GM23338 (cell line): ENCODE results near the gene MEMO1. TPM values are rescaled to one million over a fixed set of nuclear protein-coding genes. Genes with fewer than 3 reads are reported as not detected.

ENCODE experiments used
- ATAC-seq: fragments of 200-7000 bp; cut with Tn5 transposase; 3 replicates; pipeline ENCODE4 v1.9.1; 2020
- DNase-seq: peaks from one replicate; pipeline ENCODE4 v3.0.0-alpha.2; 2015; ENCODE audit warnings: low spot score
- H2AFZ ChIP-seq: fragments of 200-600 bp; sonication (generic); 2 replicates; pipeline ENCODE4 v1.8.0; 2016; ENCODE audit warnings: antibody characterized with exemption, mild to moderate bottlenecking, moderate library complexity
- H3F3A ChIP-seq: fragments of 200-600 bp; sonication (generic); replicated peaks from 2 replicates; pipeline ENCODE4 v1.8.0; 2017; ENCODE audit warnings: antibody characterized with exemption, mixed run types, low read depth
- H3K27ac ChIP-seq: fragments of 200-600 bp; sonication (generic); 2 replicates; pipeline ENCODE4 v1.6.1; 2016; ENCODE audit warnings: low read depth
- H3K27me3 ChIP-seq: fragments of 200-600 bp; sonication (generic); 2 replicates; pipeline ENCODE4 v1.8.0; 2016; ENCODE audit warnings: mild to moderate bottlenecking, mixed run types, moderate library complexity; ENCODE audit not compliant: insufficient read depth
- H3K36me3 ChIP-seq: fragments of 200-600 bp; sonication (generic); 2 replicates; pipeline ENCODE4 v1.8.0; 2016; ENCODE audit warnings: mild to moderate bottlenecking; ENCODE audit not compliant: insufficient read depth
- H3K4me1 ChIP-seq: fragments of 200-600 bp; sonication (generic); 2 replicates; pipeline ENCODE4 v1.8.0; 2016; ENCODE audit warnings: mild to moderate bottlenecking, moderate library complexity; ENCODE audit not compliant: insufficient read depth
- H3K4me2 ChIP-seq: fragments of 200-600 bp; sonication (generic); 2 replicates; pipeline ENCODE4 v1.7.1; 2017; ENCODE audit warnings: mixed run types
- H3K4me3 ChIP-seq: fragments of 200-600 bp; sonication (generic); 2 replicates; pipeline ENCODE4 v1.6.1; 2016; ENCODE audit warnings: mixed run types
- H3K79me2 ChIP-seq: fragments of 200-600 bp; sonication (generic); replicated peaks from 2 replicates; pipeline ENCODE4 v1.8.0; 2017; ENCODE audit warnings: mild to moderate bottlenecking; ENCODE audit not compliant: insufficient read depth
- H3K9me2 ChIP-seq: fragments of 200-600 bp; sonication (generic); 2 replicates; pipeline ENCODE4 v1.8.0; 2017; ENCODE audit not compliant: insufficient read depth
- H4K20me1 ChIP-seq: fragments of 200-600 bp; sonication (generic); replicated peaks from 2 replicates; pipeline ENCODE4 v1.8.0; 2017; ENCODE audit warnings: mild to moderate bottlenecking; ENCODE audit not compliant: insufficient read depth
- H3K27ac Mint-ChIP-seq: 2 replicates; pipeline ENCODE4 v1.8.0; 2020; ENCODE audit warnings: inconsistent platforms, mild to moderate bottlenecking, moderate library complexity, mixed read lengths
- H3K27me3 Mint-ChIP-seq: 3 replicates; pipeline ENCODE4 v1.8.0; 2022; ENCODE audit warnings: low read depth, mild to moderate bottlenecking, moderate library complexity, mixed read lengths, inconsistent platforms; ENCODE audit not compliant: insufficient read depth, poor library complexity
- H3K36me3 Mint-ChIP-seq: 3 replicates; pipeline ENCODE4 v1.8.0; 2021; ENCODE audit warnings: low read depth, mild to moderate bottlenecking, inconsistent platforms, moderate library complexity, mixed read lengths
- H3K4me1 Mint-ChIP-seq: 3 replicates; pipeline ENCODE4 v1.8.0; 2020; ENCODE audit warnings: mild to moderate bottlenecking, inconsistent platforms, mixed read lengths
- H3K4me3 Mint-ChIP-seq: 3 replicates; pipeline ENCODE4 v1.8.0; 2021; ENCODE audit warnings: moderate library complexity, mild to moderate bottlenecking, inconsistent platforms, mixed read lengths
- H3K9me3 Mint-ChIP-seq: 3 replicates; pipeline ENCODE4 v1.8.0; 2020; ENCODE audit warnings: moderate library complexity, mild to moderate bottlenecking, inconsistent platforms, mixed read lengths
- CREB1 ChIP-seq: fragments of 250-450 bp; sonication (Bioruptor Pico); IDR thresholded peaks from 2 replicates; pipeline ENCODE4 v1.5.0; 2020; ENCODE audit warnings: low read depth, mild to moderate bottlenecking, moderate library complexity
- EZH2 ChIP-seq: fragments of 200-600 bp; sonication (generic); IDR thresholded peaks from one replicate; pipeline ENCODE4 v1.8.0; 2017; ENCODE audit warnings: antibody characterized with exemption, mild to moderate bottlenecking, low read depth; ENCODE audit not compliant: unreplicated experiment
- EZH2phosphoT487 ChIP-seq: fragments of 200-600 bp; sonication (generic); IDR thresholded peaks from one replicate; pipeline ENCODE4 v1.8.1; 2018; ENCODE audit warnings: antibody characterized with exemption; ENCODE audit not compliant: unreplicated experiment
- JUNB ChIP-seq: IDR thresholded peaks from one replicate; pipeline ENCODE4 v1.6.1; 2016; ENCODE audit warnings: antibody characterized with exemption; ENCODE audit not compliant: unreplicated experiment
- NANOG ChIP-seq: IDR thresholded peaks from 2 replicates; pipeline ENCODE4 v1.6.1; 2016; ENCODE audit warnings: antibody characterized with exemption, borderline replicate concordance
- POLR2AphosphoS5 ChIP-seq: IDR thresholded peaks from 2 replicates; pipeline ENCODE4 v1.6.1; 2016; ENCODE audit warnings: antibody characterized with exemption, low read depth
- ZNF114 ChIP-seq: fragments of 250-450 bp; sonication (Bioruptor Pico); IDR thresholded peaks from 2 replicates; pipeline ENCODE4 v1.5.0; 2020; ENCODE audit warnings: mild to moderate bottlenecking, moderate library complexity
- polyA plus RNA-seq: library from polyadenylated mRNA; unstranded; fragments of >200 nt; fragmentation: Nextera tagmentation; extraction: Ambion mirVana; gene quantifications from 2 replicates; pipeline ENCODE4 v1.2.1, GENCODE V29; 2016
- total RNA-seq: library from RNA; depleted of rRNA; stranded (reverse); fragments of >200 nt; shearing (Covaris generic); gene quantifications from 2 replicates; pipeline ENCODE4 v1.2.3, GENCODE V29; 2014
- TF ChIP-seq, protein P1 (sequence below): IDR thresholded peaks from 2 replicates; pipeline ENCODE4 v1.6.1; 2016; ENCODE audit warnings: antibody characterized with exemption
- TF ChIP-seq, protein P2 (sequence below), 2 experiments: fragments of 200-600 bp in 1 of 2; sonication (generic) in 1 of 2; conservative IDR thresholded peaks; 2 replicates each; pipeline versions ENCODE4 v1.5.1 to v1.6.1; 2016 to 2017; ENCODE audit warnings: antibody characterized with exemption in 2 of 2, low read depth in 2 of 2, mild to moderate bottlenecking in 2 of 2, moderate library complexity in 1 of 2

Gene MEMO1
- total and polyA plus RNA-seq, 2 experiments from 2014 or later: 39.1 to 67.0 TPM

DNA sequence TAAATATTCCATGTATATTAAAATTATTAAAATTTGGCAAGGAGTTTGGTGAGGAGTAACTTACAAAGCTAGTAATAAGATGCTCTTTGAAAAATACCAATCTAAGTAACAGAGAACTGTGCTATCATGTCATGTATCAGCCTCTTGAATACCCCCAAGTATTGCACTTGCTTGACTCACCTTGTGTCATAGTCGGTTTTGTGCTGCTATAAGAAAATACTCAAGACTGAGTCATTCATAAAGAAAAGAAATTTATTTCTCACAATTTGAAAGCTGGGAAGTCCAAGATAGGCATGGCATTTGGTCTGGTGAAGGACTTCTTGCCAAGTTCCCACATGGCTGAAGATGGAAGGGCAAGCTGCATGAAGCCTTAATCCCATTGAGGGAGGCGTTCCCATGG lies 179.2 kb downstream of the MEMO1 start:
- H2AFZ ChIP-seq: no peak overlapping the region
- H3K27me3 ChIP-seq: no peaks in the 10 kb centered on the region
- H3K9me2 ChIP-seq: peaks cover 3% of the 10 kb centered on the region; the same call in 1 of the 2 replicates
- no peaks in the 10 kb centered on the region for H3F3A ChIP-seq
- TF ChIP-seq, protein P1, sequence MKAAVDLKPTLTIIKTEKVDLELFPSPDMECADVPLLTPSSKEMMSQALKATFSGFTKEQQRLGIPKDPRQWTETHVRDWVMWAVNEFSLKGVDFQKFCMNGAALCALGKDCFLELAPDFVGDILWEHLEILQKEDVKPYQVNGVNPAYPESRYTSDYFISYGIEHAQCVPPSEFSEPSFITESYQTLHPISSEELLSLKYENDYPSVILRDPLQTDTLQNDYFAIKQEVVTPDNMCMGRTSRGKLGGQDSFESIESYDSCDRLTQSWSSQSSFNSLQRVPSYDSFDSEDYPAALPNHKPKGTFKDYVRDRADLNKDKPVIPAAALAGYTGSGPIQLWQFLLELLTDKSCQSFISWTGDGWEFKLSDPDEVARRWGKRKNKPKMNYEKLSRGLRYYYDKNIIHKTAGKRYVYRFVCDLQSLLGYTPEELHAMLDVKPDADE: no peak
- TF ChIP-seq, protein P2, sequence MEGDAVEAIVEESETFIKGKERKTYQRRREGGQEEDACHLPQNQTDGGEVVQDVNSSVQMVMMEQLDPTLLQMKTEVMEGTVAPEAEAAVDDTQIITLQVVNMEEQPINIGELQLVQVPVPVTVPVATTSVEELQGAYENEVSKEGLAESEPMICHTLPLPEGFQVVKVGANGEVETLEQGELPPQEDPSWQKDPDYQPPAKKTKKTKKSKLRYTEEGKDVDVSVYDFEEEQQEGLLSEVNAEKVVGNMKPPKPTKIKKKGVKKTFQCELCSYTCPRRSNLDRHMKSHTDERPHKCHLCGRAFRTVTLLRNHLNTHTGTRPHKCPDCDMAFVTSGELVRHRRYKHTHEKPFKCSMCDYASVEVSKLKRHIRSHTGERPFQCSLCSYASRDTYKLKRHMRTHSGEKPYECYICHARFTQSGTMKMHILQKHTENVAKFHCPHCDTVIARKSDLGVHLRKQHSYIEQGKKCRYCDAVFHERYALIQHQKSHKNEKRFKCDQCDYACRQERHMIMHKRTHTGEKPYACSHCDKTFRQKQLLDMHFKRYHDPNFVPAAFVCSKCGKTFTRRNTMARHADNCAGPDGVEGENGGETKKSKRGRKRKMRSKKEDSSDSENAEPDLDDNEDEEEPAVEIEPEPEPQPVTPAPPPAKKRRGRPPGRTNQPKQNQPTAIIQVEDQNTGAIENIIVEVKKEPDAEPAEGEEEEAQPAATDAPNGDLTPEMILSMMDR (conservative IDR thresholded peaks at IDR 0.05; ENCODE audit: low read depth in 2 of 2): no peak
- TF ChIP-seq CREB1 (no peak), EZH2 (no peak), NANOG (no peak)
- Mint-ChIP-seq H3K9me3 (peaks cover 34% of the 10 kb centered on the region), H3K27ac (no peak overlapping the region), H3K4me1 (no peaks in the 10 kb centered on the region), H3K27me3 (peaks cover 6% of the 10 kb centered on the region), H3K36me3 (no peaks in the 10 kb centered on the region), H3K4me3 (no peak overlapping the region)
- H3K4me3 ChIP-seq: no peak overlapping the region
- H3K79me2 ChIP-seq: no peaks in the 10 kb centered on the region
- DNase-seq: no peak
- H3K36me3 ChIP-seq: 0 out of 2 replicates have a peak, but pooled peaks cover 3% of the 10 kb centered on the region
- H3K27ac ChIP-seq: no peak overlapping the region
- H4K20me1 ChIP-seq: no peaks in the 10 kb centered on the region
- ATAC-seq: no peak
- no peak overlapping the region for H3K4me2 ChIP-seq
- H3K4me1 ChIP-seq: no peaks in the 10 kb centered on the region

DNA sequence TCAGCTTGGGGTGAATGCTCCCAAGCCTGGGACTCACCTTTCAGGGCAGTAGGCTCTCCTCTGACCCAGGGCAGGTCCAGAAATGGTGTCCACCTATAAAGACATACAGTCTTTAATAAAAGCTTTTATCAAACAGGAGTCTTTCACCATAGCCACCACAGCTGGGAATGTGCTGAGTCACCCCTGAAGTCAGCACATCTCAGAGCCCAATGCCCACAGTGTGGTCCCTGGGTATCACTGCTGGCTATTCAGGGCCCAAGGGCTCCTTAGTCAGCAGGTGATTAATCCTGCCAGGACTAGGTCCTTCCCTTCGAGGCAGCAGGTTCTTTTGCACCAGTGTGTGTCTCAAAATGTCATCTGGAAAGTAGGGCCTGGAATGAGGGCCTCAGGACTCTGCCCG lies 181.9 kb downstream of the MEMO1 start:
- 0 out of 2 replicates have a peak, but pooled peaks cover 3% of the 10 kb centered on the region for H3K36me3 ChIP-seq
- H3K4me2 ChIP-seq: no peak overlapping the region
- H4K20me1 ChIP-seq: no peaks in the 10 kb centered on the region
- Mint-ChIP-seq H3K36me3 (no peaks in the 10 kb centered on the region), H3K4me1 (no peaks in the 10 kb centered on the region), H3K4me3 (no peak overlapping the region), H3K9me3 (peaks cover 48% of the 10 kb centered on the region), H3K27ac (no peak overlapping the region), H3K27me3 (peaks cover 4% of the 10 kb centered on the region)
- H3K4me3 ChIP-seq: no peak overlapping the region
- no peak for ATAC-seq
- no peaks in the 10 kb centered on the region for H3K79me2 ChIP-seq
- no peaks in the 10 kb centered on the region for H3F3A ChIP-seq
- H3K27ac ChIP-seq: no peak overlapping the region
- H2AFZ ChIP-seq: no peak overlapping the region
- no peaks in the 10 kb centered on the region for H3K4me1 ChIP-seq
- TF ChIP-seq, protein P1: no peak
- no peak for TF ChIP-seq ZNF114
- no peaks in the 10 kb centered on the region for H3K27me3 ChIP-seq
- DNase-seq: no peak
- peaks cover 3% of the 10 kb centered on the region; the same call in 1 of the 2 replicates for H3K9me2 ChIP-seq

DNA sequence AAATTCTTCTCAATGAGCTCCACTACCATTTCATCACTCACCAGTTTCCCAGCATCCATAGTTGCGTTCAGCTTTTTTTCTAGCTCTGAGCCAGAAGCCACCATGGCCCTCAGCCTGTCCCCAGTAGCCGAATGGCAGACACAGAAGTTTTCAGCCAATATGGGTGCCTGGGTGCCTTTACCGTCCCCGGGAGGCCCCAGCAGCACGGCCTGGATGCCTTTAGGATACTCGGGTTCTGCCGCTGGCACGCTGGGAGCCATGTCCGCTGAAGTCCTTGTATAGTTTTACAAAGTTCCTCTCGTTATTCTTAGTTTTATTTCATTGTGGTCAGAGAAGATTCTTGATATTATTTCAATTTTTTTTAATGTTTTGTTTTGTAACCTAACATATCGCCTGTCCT lies 187.2 kb downstream of the MEMO1 start:
- Histone ChIP-seq H3K27me3 (no peaks in the 10 kb centered on the region), H2AFZ (no peak overlapping the region), H3K36me3 (0 out of 2 replicates have a peak, but pooled peaks cover 3% of the 10 kb centered on the region), H3K79me2 (no peaks in the 10 kb centered on the region), H3F3A (no peaks in the 10 kb centered on the region), H3K4me3 (no peak overlapping the region), H3K9me2 (no peaks in the 10 kb centered on the region), H4K20me1 (no peaks in the 10 kb centered on the region), H3K27ac (no peak overlapping the region), H3K4me2 (no peak overlapping the region), H3K4me1 (no peaks in the 10 kb centered on the region)
- ATAC-seq (no peak), DNase-seq (no peak)
- Mint-ChIP-seq H3K27me3 (no peaks in the 10 kb centered on the region), H3K9me3 (peaks cover 77% of the 10 kb centered on the region), H3K27ac (no peak overlapping the region), H3K4me1 (no peaks in the 10 kb centered on the region), H3K4me3 (no peak overlapping the region), H3K36me3 (peaks cover 12% of the 10 kb centered on the region)
- TF ChIP-seq ZNF114 (no peak), JUNB (no peak), EZH2phosphoT487 (no peak), CREB1 (no peak), POLR2AphosphoS5 (no peak)
- TF ChIP-seq, protein P1: no peak
